Measurements from ENCODE around the gene UPF1. TPM values are rescaled to one million over a fixed set of nuclear protein-coding genes. Genes with fewer than 3 reads are reported as not detected.
A peak's percentile ranks its signal among the peaks of the same experiment; 100 is the strongest.

The UPF1 gene
- total RNA-seq, 6 donors from 2014 or later = 68.9 to 157 (median 86.3) TPM

DNA sequence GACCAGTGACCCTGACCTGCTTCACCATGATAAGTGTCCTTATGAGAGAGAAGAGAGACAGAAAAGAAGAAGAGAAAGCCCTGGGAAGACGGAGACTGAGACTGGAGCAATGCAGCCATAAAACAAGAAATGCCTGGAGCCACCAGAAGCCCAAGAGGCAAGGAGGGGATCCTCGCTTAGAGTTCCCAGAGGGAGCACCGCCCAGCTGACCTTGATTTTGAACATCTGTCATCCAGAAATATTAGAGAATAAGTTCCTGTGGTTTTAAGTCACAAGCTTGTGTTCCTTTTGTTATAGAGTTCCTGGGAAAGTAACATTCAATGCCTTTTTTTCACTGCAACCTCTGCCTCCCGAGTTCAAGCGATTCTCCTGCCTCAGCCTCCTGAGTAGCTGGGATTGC is 44.0 kb downstream of the UPF1 start:
- Histone ChIP-seq H3K9me3 (no peaks in the 10 kb centered on the region), H3K4me1 (peaks cover 0 to 2% (median 0%) of the 10 kb centered on the region in 4 donors), H3K27me3 (no peaks in the 10 kb centered on the region), H3K36me3 (no peaks in the 10 kb centered on the region), H3K4me3 (no peak overlapping the region), H3K27ac (no peak overlapping the region)
- no peak for ATAC-seq (ENCODE audit: low FRiP score in 2 of 2)
- TF ChIP-seq, protein P1, sequence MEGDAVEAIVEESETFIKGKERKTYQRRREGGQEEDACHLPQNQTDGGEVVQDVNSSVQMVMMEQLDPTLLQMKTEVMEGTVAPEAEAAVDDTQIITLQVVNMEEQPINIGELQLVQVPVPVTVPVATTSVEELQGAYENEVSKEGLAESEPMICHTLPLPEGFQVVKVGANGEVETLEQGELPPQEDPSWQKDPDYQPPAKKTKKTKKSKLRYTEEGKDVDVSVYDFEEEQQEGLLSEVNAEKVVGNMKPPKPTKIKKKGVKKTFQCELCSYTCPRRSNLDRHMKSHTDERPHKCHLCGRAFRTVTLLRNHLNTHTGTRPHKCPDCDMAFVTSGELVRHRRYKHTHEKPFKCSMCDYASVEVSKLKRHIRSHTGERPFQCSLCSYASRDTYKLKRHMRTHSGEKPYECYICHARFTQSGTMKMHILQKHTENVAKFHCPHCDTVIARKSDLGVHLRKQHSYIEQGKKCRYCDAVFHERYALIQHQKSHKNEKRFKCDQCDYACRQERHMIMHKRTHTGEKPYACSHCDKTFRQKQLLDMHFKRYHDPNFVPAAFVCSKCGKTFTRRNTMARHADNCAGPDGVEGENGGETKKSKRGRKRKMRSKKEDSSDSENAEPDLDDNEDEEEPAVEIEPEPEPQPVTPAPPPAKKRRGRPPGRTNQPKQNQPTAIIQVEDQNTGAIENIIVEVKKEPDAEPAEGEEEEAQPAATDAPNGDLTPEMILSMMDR (IDR thresholded peaks at IDR 0.05) = no peak
- TF ChIP-seq POLR2AphosphoS5 (IDR thresholded peaks at IDR 0.05) (no peak), POLR2A (IDR thresholded peaks at IDR 0.05) (no peak), EP300 (IDR thresholded peaks at IDR 0.05) (no peak)
- WGBS, 2 donors = 78 to 87% methylated on average over 5 of the region's 5 CpGs
- DNase-seq = no peak

DNA sequence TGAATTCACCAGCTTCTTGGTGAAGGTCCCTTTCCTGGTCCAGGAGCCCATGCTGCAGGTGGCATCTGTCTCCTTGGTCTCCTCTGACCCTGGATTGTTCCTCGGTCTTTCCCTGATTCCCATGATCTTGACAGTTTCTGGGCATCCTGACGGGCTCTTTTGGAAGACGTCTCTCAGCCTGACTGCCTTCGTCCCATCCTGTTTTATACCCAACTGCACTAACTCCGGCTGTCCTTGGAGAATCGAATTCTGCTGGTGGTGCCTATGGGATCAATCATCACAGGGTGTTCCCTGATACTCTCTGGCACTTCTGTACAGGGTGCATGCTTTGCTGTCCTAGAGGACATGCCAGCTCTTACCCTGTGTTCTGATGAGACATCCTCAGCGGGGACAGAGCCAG is 45.1 kb downstream of the UPF1 start:
- Histone ChIP-seq H3K9me3 (no peaks in the 10 kb centered on the region), H3K27ac (no peak overlapping the region), H3K4me3 (no peak overlapping the region), H3K36me3 (no peaks in the 10 kb centered on the region), H3K27me3 (no peaks in the 10 kb centered on the region), H3K4me1 (no peaks in the 10 kb centered on the region)
- DNase-seq = no peak
- TF ChIP-seq POLR2AphosphoS5 (IDR thresholded peaks at IDR 0.05) = no peak
- TF ChIP-seq, protein P1 (IDR thresholded peaks at IDR 0.05) = no peak
- no peak for TF ChIP-seq EP300 (IDR thresholded peaks at IDR 0.05)
- TF ChIP-seq POLR2A (IDR thresholded peaks at IDR 0.05) = no peak
- WGBS, 2 donors = 96% methylated on average over 7 of the region's 7 CpGs
- ATAC-seq (ENCODE audit: low FRiP score in 2 of 2) = no peak

DNA sequence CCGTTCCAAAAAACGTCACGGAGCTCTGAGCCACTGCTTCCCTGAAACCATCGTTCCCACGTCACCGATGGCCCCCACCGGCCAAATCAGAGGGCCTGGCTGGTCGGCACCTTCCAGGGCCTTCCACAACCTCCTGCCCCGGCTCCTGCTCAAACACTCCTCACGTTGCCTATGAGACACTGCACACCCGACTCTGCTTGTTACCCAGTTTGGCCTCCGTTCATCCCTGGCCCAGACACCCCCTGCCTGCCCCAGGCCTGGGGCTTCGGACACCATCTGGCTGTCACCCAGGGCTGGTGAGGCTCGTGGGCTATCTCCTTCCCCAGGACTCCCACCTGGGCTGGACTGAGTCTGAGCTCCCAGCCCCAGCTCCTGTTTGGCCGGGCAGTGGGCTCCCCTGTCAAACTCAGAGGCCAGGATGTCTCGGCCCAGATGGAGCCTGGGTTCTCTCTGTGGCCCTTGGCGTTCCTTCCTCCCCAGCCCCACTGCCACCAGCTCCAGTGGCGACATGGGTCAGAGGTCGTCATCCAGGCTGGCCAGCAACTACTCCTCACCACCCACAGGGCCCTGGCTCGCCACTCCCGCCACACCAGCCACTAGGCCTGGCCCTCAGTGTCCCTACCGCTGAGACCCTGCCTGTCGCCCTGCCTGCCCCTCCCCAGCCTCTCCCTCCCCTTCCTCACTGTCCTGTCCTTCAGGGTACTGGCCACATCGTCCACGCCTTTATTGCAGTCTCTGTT is 46.5 kb downstream of the UPF1 start:
- peak in 1 of 2 donors; percentile 11 for ATAC-seq (ENCODE audit: low FRiP score in 2 of 2)
- Histone ChIP-seq H3K36me3 (no peaks in the 10 kb centered on the region), H3K9me3 (no peaks in the 10 kb centered on the region), H3K27ac (no peak overlapping the region), H3K4me3 (no peak overlapping the region), H3K4me1 (no peaks in the 10 kb centered on the region), H3K27me3 (no peaks in the 10 kb centered on the region)
- peak in 1 of 2 donors; percentile 70 for DNase-seq
- 91 to 92% methylated on average over 22 to 25 of the region's 25 CpGs for WGBS, 2 donors
- TF ChIP-seq, protein P1 (IDR thresholded peaks at IDR 0.05) = no peak
- no peak for TF ChIP-seq EP300 (IDR thresholded peaks at IDR 0.05)
- no peak for TF ChIP-seq POLR2AphosphoS5 (IDR thresholded peaks at IDR 0.05)
- no peak for TF ChIP-seq POLR2A (IDR thresholded peaks at IDR 0.05)

- no peak overlapping the region for H3K4me3 ChIP-seq
- ATAC-seq (ENCODE audit: low FRiP score in 2 of 2) = peak in 1 of 2 donors; percentile 4
- no peaks in the 10 kb centered on the region for H3K9me3 ChIP-seq
- no peaks in the 10 kb centered on the region for H3K27me3 ChIP-seq
- WGBS, 2 donors = 90 to 91% methylated on average over 18 to 34 of the region's 34 CpGs
- H3K4me1 ChIP-seq = no peaks in the 10 kb centered on the region
- H3K36me3 ChIP-seq = no peaks in the 10 kb centered on the region
- peak in 1 of 2 donors; percentile 51 for DNase-seq
- no peak overlapping the region for H3K27ac ChIP-seq
- TF ChIP-seq, protein P1 (IDR thresholded peaks at IDR 0.05) = no peak
- no peak for TF ChIP-seq POLR2A (IDR thresholded peaks at IDR 0.05)
Observed at GRCh38 chr19:18878858-18879578, 47.3 kb downstream of the UPF1 start.

Measured in upper lobe of left lung (tissue), 6 donors.